NK-92 (cell line): ENCODE measurements around the gene FBRSL1.
"Not testable (repeated sequence)": the region's sequence is repeated elsewhere in the genome, so short reads cannot be mapped to it uniquely, and the experiment has no call there.

Experiments
- DNase-seq: peaks from one replicate; lab custom pipeline; 2025; ENCODE audit not compliant: unreplicated experiment; lab: John Stamatoyannopoulos, UW

FBRSL1 gene

GRCh38 chr12:132470397-132470796 lies 19.6 kb upstream of the FBRSL1 start:
- DNase-seq: no peak

GRCh38 chr12:132471011-132471857 lies 18.7 kb upstream of the FBRSL1 start:
- DNase-seq: no peak

GRCh38 chr12:132471858-132472255 lies 18.1 kb upstream of the FBRSL1 start:
- DNase-seq: no peak

- DNase-seq: no peak
Measured at GRCh38 chr12:132472386-132472785, 17.6 kb upstream of the FBRSL1 start.

- no peak for DNase-seq
Measured at GRCh38 chr12:132474237-132474741, 15.7 kb upstream of the FBRSL1 start.

- DNase-seq: not testable (repeated sequence)
Measured at GRCh38 chr12:132474799-132475303, 15.1 kb upstream of the FBRSL1 start.

GRCh38 chr12:132475304-132476037 lies 14.5 kb upstream of the FBRSL1 start:
- DNase-seq: no peak

- no peak for DNase-seq
Measured at GRCh38 chr12:132476038-132476414, 13.9 kb upstream of the FBRSL1 start.

GRCh38 chr12:132476421-132476820 lies 13.5 kb upstream of the FBRSL1 start:
- no peak for DNase-seq

- no peak for DNase-seq
Measured at GRCh38 chr12:132477017-132477702, 12.8 kb upstream of the FBRSL1 start.

GRCh38 chr12:132477703-132478432 lies 12.1 kb upstream of the FBRSL1 start:
- DNase-seq: no peak

GRCh38 chr12:132478433-132478803 lies 11.5 kb upstream of the FBRSL1 start:
- no peak for DNase-seq

GRCh38 chr12:132478845-132479244 lies 11.1 kb upstream of the FBRSL1 start:
- no peak for DNase-seq

- no peak for DNase-seq
Measured at GRCh38 chr12:132479291-132479690, 10.7 kb upstream of the FBRSL1 start.

GRCh38 chr12:132479938-132480622 lies 9.9 kb upstream of the FBRSL1 start:
- DNase-seq: no peak

- DNase-seq: no peak
Measured at GRCh38 chr12:132480623-132481132, 9.3 kb upstream of the FBRSL1 start.

GRCh38 chr12:132481345-132481744 lies 8.6 kb upstream of the FBRSL1 start:
- no peak for DNase-seq

- DNase-seq: no peak
Measured at GRCh38 chr12:132481771-132482745, 7.9 kb upstream of the FBRSL1 start.

GRCh38 chr12:132482771-132483170 lies 7.2 kb upstream of the FBRSL1 start:
- DNase-seq: no peak
